Activated T-cell treated with anti-CD3 and anti-CD28 coated beads, Interleukin-2, amount 50 U/mL, for 48 hours (primary cell): ENCODE data around the gene NAGPA.

ENCODE experiments used
- DNase-seq, 2 experiments: peaks; one replicate each; pipeline ENCODE4 v3.0.0-alpha.2; 2020

Gene NAGPA

GRCh38 chr16:5025171-5025632, 8.5 kb downstream of the NAGPA start:
- DNase-seq: no peak

- DNase-seq: no peak
Observed at GRCh38 chr16:5024632-5025031, 9.1 kb downstream of the NAGPA start.

- DNase-seq: no peak
Observed at GRCh38 chr16:5022521-5022920, 11.2 kb downstream of the NAGPA start.

GRCh38 chr16:5020551-5020950, 13.2 kb downstream of the NAGPA start:
- DNase-seq: no peak

GRCh38 chr16:5019775-5020174, 14.0 kb downstream of the NAGPA start:
- no peak for DNase-seq

- no peak for DNase-seq
Observed at GRCh38 chr16:5018793-5019192, 14.9 kb downstream of the NAGPA start.

- no peak for DNase-seq
Observed at GRCh38 chr16:5017678-5017969, 16.1 kb downstream of the NAGPA start.

- no peak for DNase-seq
Observed at GRCh38 chr16:5016967-5017677, 16.6 kb downstream of the NAGPA start.

- no peak for DNase-seq
Observed at GRCh38 chr16:5015887-5016286, 17.8 kb downstream of the NAGPA start.

- no peak for DNase-seq
Observed at GRCh38 chr16:5015351-5015750, 18.4 kb downstream of the NAGPA start.

- DNase-seq: no peak
Observed at GRCh38 chr16:5012887-5013286, 20.8 kb downstream of the NAGPA start.

- no peak for DNase-seq
Observed at GRCh38 chr16:5011637-5012036, 22.1 kb downstream of the NAGPA start.

- no peak for DNase-seq
Observed at GRCh38 chr16:5010576-5011329, 23.0 kb downstream of the NAGPA start.

- no peak for DNase-seq
Observed at GRCh38 chr16:5008311-5008731, 25.4 kb downstream of the NAGPA start.

- no peak for DNase-seq
Observed at GRCh38 chr16:5007256-5007655, 26.5 kb downstream of the NAGPA start.

GRCh38 chr16:5006348-5007193, 27.2 kb downstream of the NAGPA start:
- no peak for DNase-seq

GRCh38 chr16:5005916-5006315, 27.8 kb downstream of the NAGPA start:
- DNase-seq: no peak

- DNase-seq: no peak
Observed at GRCh38 chr16:5004311-5004710, 29.4 kb downstream of the NAGPA start.

- DNase-seq: no peak
Observed at GRCh38 chr16:5003828-5004227, 29.9 kb downstream of the NAGPA start.

GRCh38 chr16:5003211-5003610, 30.5 kb downstream of the NAGPA start:
- DNase-seq: no peak

- DNase-seq: no peak
Observed at GRCh38 chr16:5002699-5003143, 31.0 kb downstream of the NAGPA start.

GRCh38 chr16:5001986-5002385, 31.7 kb downstream of the NAGPA start:
- no peak for DNase-seq

- no peak for DNase-seq
Observed at GRCh38 chr16:5001571-5001970, 32.2 kb downstream of the NAGPA start.

- DNase-seq: no peak
Observed at GRCh38 chr16:5000573-5001001, 33.1 kb downstream of the NAGPA start.
